CD4-positive, alpha-beta memory T cell (primary cell): ENCODE data around the gene UBE2L6. TPM values are rescaled to one million over a fixed set of nuclear protein-coding genes. Genes with fewer than 3 reads are reported as not detected.

ENCODE experiments used
- CTCF ChIA-PET: fragments of 350-600 bp; sonication (Branson Sonifier 250); formaldehyde crosslinking; loops from one replicate; lab custom pipeline; 2021; ENCODE audit warnings: inconsistent platforms; ENCODE audit not compliant: partially characterized antibody; lab: Charles Lee
- POLR2A ChIA-PET: fragments of 350-600 bp; sonication (Branson Sonifier 250); formaldehyde crosslinking; loops from one replicate; lab custom pipeline; 2021; ENCODE audit not compliant: partially characterized antibody; lab: Charles Lee
- DNase-seq, 5 donors: peaks; one replicate each; pipeline versions ENCODE4 v3.0.0 to v3.0.0-alpha.2; 2020 to 2022; ENCODE audit warnings: mixed read lengths in 1 of 5
- H3K27ac ChIP-seq: one replicate; pipeline ENCODE4 v1.7.0; 2013; ENCODE audit warnings: low read depth, low read length
- H3K27me3 ChIP-seq: 2 replicates; pipeline ENCODE4 v1.7.0; 2013; ENCODE audit warnings: mild to moderate bottlenecking, low read length, moderate library complexity; ENCODE audit not compliant: insufficient read depth
- H3K36me3 ChIP-seq: 2 replicates; pipeline ENCODE4 v1.7.0; 2013; ENCODE audit warnings: mild to moderate bottlenecking, low read length, moderate library complexity; ENCODE audit not compliant: insufficient read depth
- H3K4me1 ChIP-seq: 2 replicates; pipeline ENCODE4 v1.7.0; 2013; ENCODE audit warnings: mild to moderate bottlenecking, low read length, moderate library complexity; ENCODE audit not compliant: insufficient read depth
- H3K4me3 ChIP-seq, 2 donors: one replicate each; pipeline ENCODE4 v1.7.0; 2013; ENCODE audit warnings: low read length in 2 of 2, mild to moderate bottlenecking in 1 of 2
- H3K9me3 ChIP-seq, 2 donors: one replicate each; pipeline ENCODE4 v1.7.0; 2013; ENCODE audit warnings: low read length in 2 of 2, control low read depth in 1 of 2; ENCODE audit not compliant: control insufficient read depth in 1 of 2
- H3K27ac Mint-ChIP-seq, 7 donors: one replicate each; pipeline ENCODE4 v1.8.0; 2020 to 2021; ENCODE audit warnings: mixed read lengths in 7 of 7, mild to moderate bottlenecking in 6 of 7, inconsistent platforms in 3 of 7, moderate library complexity in 3 of 7
- H3K27me3 Mint-ChIP-seq, 2 donors: one replicate each; pipeline ENCODE4 v1.8.0; 2020 to 2021; ENCODE audit warnings: mixed read lengths in 2 of 2
- H3K36me3 Mint-ChIP-seq, 2 donors: one replicate each; pipeline ENCODE4 v1.8.0; 2020 to 2021; ENCODE audit warnings: mixed read lengths in 2 of 2, inconsistent platforms in 1 of 2, mild to moderate bottlenecking in 1 of 2
- H3K4me1 Mint-ChIP-seq, 4 donors: one replicate each; pipeline ENCODE4 v1.8.0; 2020 to 2021; ENCODE audit warnings: mixed read lengths in 4 of 4, mild to moderate bottlenecking in 1 of 4
- H3K4me3 Mint-ChIP-seq, 8 donors: one replicate each; pipeline ENCODE4 v1.8.0; 2020 to 2021; ENCODE audit warnings: mixed read lengths in 8 of 8, mild to moderate bottlenecking in 7 of 8, moderate library complexity in 6 of 8, inconsistent platforms in 3 of 8
- H3K9me3 Mint-ChIP-seq, 8 donors: one replicate each; pipeline ENCODE4 v1.8.0; 2020 to 2021; ENCODE audit warnings: mixed read lengths in 8 of 8, mild to moderate bottlenecking in 5 of 8, inconsistent platforms in 3 of 8, moderate library complexity in 1 of 8
- intact Hi-C: fragments of 100-400 bp; cut with micrococcal nuclease; formaldehyde crosslinking; loops from one replicate; pipeline ENCODE4 v1.15.1; 2023
- polyA plus RNA-seq, 2 donors: library from polyadenylated mRNA; unstranded; fragments of 300-500 nt; fragmentation: Illumina TruSeq; gene quantifications; one replicate each; pipeline ENCODE4 v1.2.3, GENCODE V29; 2021
- total RNA-seq, 2 experiments: library from RNA; stranded (reverse); gene quantifications; one replicate each; pipeline ENCODE4 v1.2.3, GENCODE V29; 2021

Gene UBE2L6
- total RNA-seq (10 to 100 TPM; 79.7 to 82.9 TPM), polyA plus RNA-seq (100 to 1,000 TPM; 257 to 320 TPM)

- Histone ChIP-seq H3K27me3 (no peaks in the 10 kb centered on the region), H3K9me3 (no peaks in the 10 kb centered on the region), H3K4me1 (peaks cover 34% of the 10 kb centered on the region), H3K27ac (peak within 1 kb of the TSS; percentile 93), H3K4me3 (peak within 1 kb of the TSS; percentile 72 to 81), H3K36me3 (no peaks in the 10 kb centered on the region)
- intact Hi-C loops = loop anchor here (1.0 to 5.0 kb wide), 8 partner anchors 74 to 1010 kb away; partner anchors contain the start of genes LPXN, MED19, SELENOH and TMX2
- POLR2A ChIA-PET = interaction anchor here (0.6 to 2.9 kb wide), 21 partner anchors 9 to 1010 kb away, joined by 3 to 20 read pairs (median 5); partner anchors contain the start of genes MED19, SELENOH, SLC43A1 and SLC43A3
- H3K9me3 Mint-ChIP-seq = no peaks in the 10 kb centered on the region
- peak within 1 kb of the TSS; percentile 94 to 100 (median 99) for H3K4me3 Mint-ChIP-seq
- no peaks in the 10 kb centered on the region for H3K27me3 Mint-ChIP-seq
- H3K36me3 Mint-ChIP-seq = peaks cover 4 to 35% of the 10 kb centered on the region in 2 donors
- peak; percentile 59 to 86 (median 66) for DNase-seq
- CTCF ChIA-PET = interaction anchor here (0.7 to 6.0 kb wide), 42 partner anchors 9 to 1009 kb away, joined by 3 to 181 read pairs (median 4); partner anchors contain the start of genes SELENOH, SLC43A1, TIMM10 and TMX2
- peaks cover 27 to 65% (median 42%) of the 10 kb centered on the region in 4 donors for H3K4me1 Mint-ChIP-seq
- peak within 1 kb of the TSS; percentile 97 to 99 (median 98) for H3K27ac Mint-ChIP-seq
Observed at GRCh38 chr11:57567515-57568329, at the start of gene UBE2L6. Gene UBE2L6, minus strand, starts transcription at chr11:57567672. Its CDS starts 61 bp downstream, at chr11:57567611.

- H3K27ac Mint-ChIP-seq = no peak overlapping the region
- no peak overlapping the region for H3K27ac ChIP-seq
- H3K4me1 ChIP-seq = no peaks in the 10 kb centered on the region
- ChIA-PET CTCF (no interaction called here), POLR2A (no interaction called here)
- no peaks in the 10 kb centered on the region for H3K36me3 ChIP-seq
- H3K9me3 ChIP-seq = peaks cover 0 to 5% of the 10 kb centered on the region in 2 donors
- H3K36me3 Mint-ChIP-seq = no peaks in the 10 kb centered on the region
- H3K9me3 Mint-ChIP-seq = peaks cover 0 to 22% (median 15%) of the 10 kb centered on the region in 8 donors
- H3K27me3 Mint-ChIP-seq = peaks cover 9 to 16% of the 10 kb centered on the region in 2 donors
- DNase-seq = no peak
- no peak overlapping the region for H3K4me3 Mint-ChIP-seq
- no peak overlapping the region for H3K4me3 ChIP-seq
- H3K4me1 Mint-ChIP-seq = no peaks in the 10 kb centered on the region
- intact Hi-C loops = no loop called here
- no peaks in the 10 kb centered on the region for H3K27me3 ChIP-seq
Observed at GRCh38 chr11:57616595-57616994, 49.1 kb upstream of the UBE2L6 start.

GRCh38 chr11:57615308-57615707 is 47.8 kb upstream of the UBE2L6 start:
- H3K9me3 Mint-ChIP-seq = peaks cover 0 to 16% (median 10%) of the 10 kb centered on the region in 8 donors
- H3K27me3 Mint-ChIP-seq = peaks cover 7 to 16% of the 10 kb centered on the region in 2 donors
- no peaks in the 10 kb centered on the region for H3K36me3 Mint-ChIP-seq
- ChIA-PET CTCF (interaction anchor here (1.0 kb wide), 1 partner anchor 11 kb away, joined by 4 read pairs; no protein-coding TSS in a partner anchor), POLR2A (no interaction called here)
- Histone ChIP-seq H3K4me3 (no peak overlapping the region), H3K9me3 (peaks cover 0 to 5% of the 10 kb centered on the region in 2 donors), H3K4me1 (no peaks in the 10 kb centered on the region), H3K27me3 (no peaks in the 10 kb centered on the region), H3K27ac (no peak overlapping the region), H3K36me3 (no peaks in the 10 kb centered on the region)
- H3K27ac Mint-ChIP-seq = no peak overlapping the region
- no peak overlapping the region for H3K4me3 Mint-ChIP-seq
- no peaks in the 10 kb centered on the region for H3K4me1 Mint-ChIP-seq
- intact Hi-C loops = no loop called here
- no peak for DNase-seq

- Mint-ChIP-seq H3K27me3 (peaks cover 7 to 16% of the 10 kb centered on the region in 2 donors), H3K36me3 (no peaks in the 10 kb centered on the region), H3K4me3 (no peak overlapping the region), H3K27ac (no peak overlapping the region), H3K9me3 (peaks cover 0 to 9% (median 3%) of the 10 kb centered on the region in 8 donors), H3K4me1 (no peaks in the 10 kb centered on the region)
- no peaks in the 10 kb centered on the region for H3K4me1 ChIP-seq
- no peaks in the 10 kb centered on the region for H3K9me3 ChIP-seq
- no peaks in the 10 kb centered on the region for H3K27me3 ChIP-seq
- intact Hi-C loops = no loop called here
- H3K27ac ChIP-seq = no peak overlapping the region
- DNase-seq = no peak
- no peaks in the 10 kb centered on the region for H3K36me3 ChIP-seq
- CTCF ChIA-PET = interaction anchor here (1.4 kb wide), 1 partner anchor 8 kb away, joined by 3 read pairs; no protein-coding TSS in a partner anchor
- POLR2A ChIA-PET = no interaction called here
- no peak overlapping the region for H3K4me3 ChIP-seq
Observed at GRCh38 chr11:57614234-57614772, 46.8 kb upstream of the UBE2L6 start.

- H3K27me3 Mint-ChIP-seq = peaks cover 7 to 13% of the 10 kb centered on the region in 2 donors
- Histone ChIP-seq H3K27me3 (no peaks in the 10 kb centered on the region), H3K9me3 (no peaks in the 10 kb centered on the region), H3K4me3 (no peak overlapping the region), H3K27ac (no peak overlapping the region), H3K4me1 (no peaks in the 10 kb centered on the region), H3K36me3 (no peaks in the 10 kb centered on the region)
- DNase-seq = no peak
- POLR2A ChIA-PET = no interaction called here
- intact Hi-C loops = no loop called here
- H3K27ac Mint-ChIP-seq = no peak overlapping the region
- H3K9me3 Mint-ChIP-seq = no peaks in the 10 kb centered on the region
- no peaks in the 10 kb centered on the region for H3K36me3 Mint-ChIP-seq
- H3K4me3 Mint-ChIP-seq = no peak overlapping the region
- no peaks in the 10 kb centered on the region for H3K4me1 Mint-ChIP-seq
- CTCF ChIA-PET = interaction anchor here (0.8 to 1.1 kb wide), 2 partner anchors 31 to 117 kb away, joined by 3 to 6 read pairs; no protein-coding TSS in a partner anchor
Observed at GRCh38 chr11:57610170-57610569, 42.7 kb upstream of the UBE2L6 start.

- H3K4me3 Mint-ChIP-seq = no peak overlapping the region
- Histone ChIP-seq H3K4me3 (no peak overlapping the region), H3K36me3 (no peaks in the 10 kb centered on the region), H3K27me3 (no peaks in the 10 kb centered on the region), H3K9me3 (no peaks in the 10 kb centered on the region), H3K27ac (no peak overlapping the region), H3K4me1 (no peaks in the 10 kb centered on the region)
- no peak overlapping the region for H3K27ac Mint-ChIP-seq
- no peaks in the 10 kb centered on the region for H3K4me1 Mint-ChIP-seq
- H3K36me3 Mint-ChIP-seq = no peaks in the 10 kb centered on the region
- no peak for DNase-seq
- ChIA-PET POLR2A (no interaction called here), CTCF (interaction anchor here (0.8 to 1.3 kb wide), 3 partner anchors 23 to 37 kb away, joined by 3 to 6 read pairs (median 3); partner anchors contain the start of gene UBE2L6)
- no peaks in the 10 kb centered on the region for H3K9me3 Mint-ChIP-seq
- H3K27me3 Mint-ChIP-seq = peaks cover 11% of the 10 kb centered on the region in 2 donors
- intact Hi-C loops = no loop called here
Observed at GRCh38 chr11:57605028-57605420, 37.6 kb upstream of the UBE2L6 start.
